Skeletal muscle satellite cell (primary cell): Measurements from ENCODE around the gene ZNF432. TPM values are rescaled to one million over a fixed set of nuclear protein-coding genes. Genes with fewer than 3 reads are reported as not detected.
"Not testable (repeated sequence)": the region's sequence is repeated elsewhere in the genome, so short reads cannot be mapped to it uniquely, and the experiment has no call there.

Experiments used
- H3K27me3 ChIP-seq: 2 replicates; pipeline ENCODE4 v1.7.0; 2013; ENCODE audit warnings: low read length; ENCODE audit not compliant: control insufficient read depth, insufficient read depth
- H3K36me3 ChIP-seq: 2 replicates; pipeline ENCODE4 v1.7.0; 2013; ENCODE audit warnings: mild to moderate bottlenecking, control low read depth, low read length; ENCODE audit not compliant: insufficient read depth
- H3K4me1 ChIP-seq: 2 replicates; pipeline ENCODE4 v1.7.0; 2013; ENCODE audit warnings: low read length; ENCODE audit not compliant: control insufficient read depth, insufficient read depth
- H3K4me2 ChIP-seq: 2 replicates; pipeline ENCODE4 v1.7.0; 2013; ENCODE audit warnings: mild to moderate bottlenecking, low read length
- H3K4me3 ChIP-seq: 2 replicates; pipeline ENCODE4 v1.7.0; 2013; ENCODE audit warnings: low read length
- H3K9ac ChIP-seq: 2 replicates; pipeline ENCODE4 v1.7.0; 2013; ENCODE audit warnings: mild to moderate bottlenecking, low read depth, low read length, moderate library complexity
- H3K9me3 ChIP-seq: replicated peaks from 2 replicates; pipeline ENCODE4 v1.7.0; 2013; ENCODE audit warnings: mild to moderate bottlenecking, control low read depth, low read length
- total RNA-seq: library from RNA; depleted of rRNA; stranded (reverse); fragments of >200 nt; gene quantifications from 2 replicates; pipeline ENCODE4 v1.2.3, GENCODE V29; 2012; rRNA removed

ZNF432 gene
- 5.5 and 11.9 TPM in 2 replicates for total RNA-seq

- Histone ChIP-seq H3K9me3 (peaks cover 3% of the 10 kb centered on the region), H3K9ac (peak within 1 kb of the TSS; percentile 95), H3K4me1 (peaks cover 3% of the 10 kb centered on the region), H3K36me3 (peaks cover 33% of the 10 kb centered on the region), H3K4me2 (peak within 1 kb of the TSS; percentile 97), H3K4me3 (peak within 1 kb of the TSS; percentile 86), H3K27me3 (no peaks in the 10 kb centered on the region)
Measured at GRCh38 chr19:52048555-52049501, at the start of gene ZNF432. ZNF432 (minus strand) TSS chr19:52048838; CDS start chr19:52046868, 1,970 bp downstream.

- H3K4me3 ChIP-seq = not testable (repeated sequence)
Measured at GRCh38 chr19:52096416-52096815, 47.8 kb upstream of the ZNF432 start.

GRCh38 chr19:52095172-52096014 lies 46.8 kb upstream of the ZNF432 start, which contains the start of gene ZNF841:
ZNF841 (minus strand) TSS chr19:52095765; CDS start chr19:52084801, 10,964 bp downstream.
- H3K4me2 ChIP-seq = peak within 1 kb of the TSS; percentile 96
- peaks cover 6% of the 10 kb centered on the region for H3K9me3 ChIP-seq
- peak within 1 kb of the TSS; percentile 98 for H3K9ac ChIP-seq
- peak within 1 kb of the TSS; percentile 100 for H3K4me3 ChIP-seq
- H3K36me3 ChIP-seq = peaks cover 25% of the 10 kb centered on the region
- no peaks in the 10 kb centered on the region for H3K27me3 ChIP-seq
- H3K4me1 ChIP-seq = no peaks in the 10 kb centered on the region

More at GRCh38 chr19:52096416-52096815, 47.8 kb upstream of the ZNF432 start:
- not testable (repeated sequence) for H3K4me1 ChIP-seq, H3K27me3 ChIP-seq, H3K9me3 ChIP-seq, H3K9ac ChIP-seq
- Histone ChIP-seq H3K36me3 (peaks cover 21% of the 10 kb centered on the region), H3K4me2 (peak overlapping the region; percentile 19)

- no peaks in the 10 kb centered on the region for H3K4me1 ChIP-seq
- peaks cover 6% of the 10 kb centered on the region for H3K9me3 ChIP-seq
- H3K27me3 ChIP-seq = no peaks in the 10 kb centered on the region
- peaks cover 32% of the 10 kb centered on the region for H3K36me3 ChIP-seq
- peak overlapping the region; percentile 96 for H3K4me2 ChIP-seq
- H3K4me3 ChIP-seq = peak overlapping the region; percentile 100
- peak overlapping the region; percentile 98 for H3K9ac ChIP-seq
Measured at GRCh38 chr19:52094526-52095130, 46.0 kb upstream of the ZNF432 start.

- Histone ChIP-seq H3K4me3 (no peak overlapping the region), H3K9ac (no peak overlapping the region), H3K27me3 (no peaks in the 10 kb centered on the region)
Measured at GRCh38 chr19:52086481-52086880, 37.8 kb upstream of the ZNF432 start.

GRCh38 chr19:52070496-52070895 lies 21.9 kb upstream of the ZNF432 start:
- Histone ChIP-seq H3K4me2 (no peak overlapping the region), H3K9me3 (peaks cover 54% of the 10 kb centered on the region), H3K4me1 (no peaks in the 10 kb centered on the region), H3K9ac (no peak overlapping the region), H3K36me3 (peaks cover 88% of the 10 kb centered on the region), H3K27me3 (no peaks in the 10 kb centered on the region), H3K4me3 (no peak overlapping the region)

More at GRCh38 chr19:52086481-52086880, 37.8 kb upstream of the ZNF432 start:
- H3K36me3 ChIP-seq = peaks cover 88% of the 10 kb centered on the region
- no peak overlapping the region for H3K4me2 ChIP-seq
- H3K9me3 ChIP-seq = peaks cover 10% of the 10 kb centered on the region
- no peaks in the 10 kb centered on the region for H3K4me1 ChIP-seq

- Histone ChIP-seq H3K4me1 (no peaks in the 10 kb centered on the region), H3K4me3 (no peak overlapping the region), H3K9ac (no peak overlapping the region), H3K9me3 (peaks cover 62% of the 10 kb centered on the region), H3K36me3 (peaks cover 88% of the 10 kb centered on the region), H3K27me3 (no peaks in the 10 kb centered on the region), H3K4me2 (no peak overlapping the region)
Measured at GRCh38 chr19:52069653-52070052, 21.0 kb upstream of the ZNF432 start.

GRCh38 chr19:52066258-52066863 lies 17.7 kb upstream of the ZNF432 start:
- no peaks in the 10 kb centered on the region for H3K4me1 ChIP-seq
- H3K4me3 ChIP-seq = no peak overlapping the region
- no peak overlapping the region for H3K9ac ChIP-seq
- H3K9me3 ChIP-seq = peaks cover 80% of the 10 kb centered on the region
- no peak overlapping the region for H3K4me2 ChIP-seq
- no peaks in the 10 kb centered on the region for H3K27me3 ChIP-seq
- peaks cover 84% of the 10 kb centered on the region for H3K36me3 ChIP-seq

GRCh38 chr19:52065399-52065798 lies 16.8 kb upstream of the ZNF432 start:
- H3K9me3 ChIP-seq = peaks cover 76% of the 10 kb centered on the region
- H3K27me3 ChIP-seq = no peaks in the 10 kb centered on the region
- no peak overlapping the region for H3K4me3 ChIP-seq
- H3K4me2 ChIP-seq = no peak overlapping the region
- H3K9ac ChIP-seq = no peak overlapping the region
- H3K36me3 ChIP-seq = peaks cover 74% of the 10 kb centered on the region
- H3K4me1 ChIP-seq = no peaks in the 10 kb centered on the region

- not testable (repeated sequence) for H3K27me3 ChIP-seq, H3K4me3 ChIP-seq, H3K9ac ChIP-seq, H3K36me3 ChIP-seq, H3K4me1 ChIP-seq, H3K4me2 ChIP-seq
- H3K9me3 ChIP-seq = peaks cover 23% of the 10 kb centered on the region
Measured at GRCh38 chr19:52056480-52056879, 7.8 kb upstream of the ZNF432 start.
